ACC112 (cell line): Measurements from ENCODE around the gene MIEF2.

ENCODE experiments used
- H2AFZ ChIP-seq: fragments of 200-600 bp; sonication (generic); one replicate; pipeline ENCODE4 v1.6.0; 2017; ENCODE audit warnings: antibody characterized with exemption, low read length; ENCODE audit not compliant: unreplicated experiment
- H3K27ac ChIP-seq: fragments of 200-600 bp; sonication (generic); 2 replicates; pipeline ENCODE4 v1.5.1; 2014; ENCODE audit warnings: low read depth, mild to moderate bottlenecking, antibody characterized with exemption, low read length, moderate library complexity
- H3K27me3 ChIP-seq: fragments of 200-600 bp; sonication (generic); 2 replicates; pipeline ENCODE4 v1.6.1; 2014; ENCODE audit warnings: mild to moderate bottlenecking, antibody characterized with exemption, low read length, moderate library complexity, mixed read lengths; ENCODE audit not compliant: insufficient read depth
- H3K36me3 ChIP-seq: fragments of 200-600 bp; sonication (generic); 2 replicates; pipeline ENCODE4 v1.6.1; 2016; ENCODE audit warnings: mild to moderate bottlenecking, antibody characterized with exemption, low read length, moderate library complexity, mixed read lengths; ENCODE audit not compliant: insufficient read depth
- H3K4me1 ChIP-seq: fragments of 200-600 bp; sonication (generic); one replicate; pipeline ENCODE4 v1.6.1; 2016; ENCODE audit warnings: low read length, mixed read lengths; ENCODE audit not compliant: insufficient read depth, unreplicated experiment, control insufficient read depth
- H3K4me3 ChIP-seq: fragments of 200-600 bp; sonication (generic); 2 replicates; pipeline ENCODE4 v1.5.1; 2014; ENCODE audit warnings: mild to moderate bottlenecking, low read depth, low read length
- H3K79me2 ChIP-seq: fragments of 200-600 bp; sonication (generic); one replicate; pipeline ENCODE4 v1.6.0; 2016; ENCODE audit warnings: low read length; ENCODE audit not compliant: control insufficient read depth, unreplicated experiment, insufficient read depth

Gene MIEF2

DNA sequence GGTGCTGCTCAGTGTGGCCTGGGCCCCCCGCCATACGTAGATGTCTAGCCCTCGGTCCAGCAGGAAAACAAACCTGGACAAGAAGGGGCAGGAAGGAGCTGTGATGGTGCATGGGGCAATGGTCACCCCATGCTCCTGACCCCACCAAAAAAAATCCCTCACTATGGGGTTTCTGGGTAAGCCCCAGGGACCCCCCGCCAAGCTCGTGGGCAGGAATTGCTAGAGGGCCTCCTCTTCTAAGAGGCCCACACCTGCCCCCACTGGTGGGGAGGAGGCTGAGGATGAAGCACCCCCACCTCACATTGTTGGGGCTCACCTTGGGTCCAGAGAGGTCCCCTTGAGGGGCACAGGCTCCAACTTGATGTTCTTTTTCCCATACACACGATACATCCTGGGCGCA lies 11.7 kb upstream of the MIEF2 start:
- H3K36me3 ChIP-seq: peaks cover 46% of the 10 kb centered on the region; the same call in 1 of the 2 replicates
- no peaks in the 10 kb centered on the region for H3K79me2 ChIP-seq
- H3K27me3 ChIP-seq: no peaks in the 10 kb centered on the region

DNA sequence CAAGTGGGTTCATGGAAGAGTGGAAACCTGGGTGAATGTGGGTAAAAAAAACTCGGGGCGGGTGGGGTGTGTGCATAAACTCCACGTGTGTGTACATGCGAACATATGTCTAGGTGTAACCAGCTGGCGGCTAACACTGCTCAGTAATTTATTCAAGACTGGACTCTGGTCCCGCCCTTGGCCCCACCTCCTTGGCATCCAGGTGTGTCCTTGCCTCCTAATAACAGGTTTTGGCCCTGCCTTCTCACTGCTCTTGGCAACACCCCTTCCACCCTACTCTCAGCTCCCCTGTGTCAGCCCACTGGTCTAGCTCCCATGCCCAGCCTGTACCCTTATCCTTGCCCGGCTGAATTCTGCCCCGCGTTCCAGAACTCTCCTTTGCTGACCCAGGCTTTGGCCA lies 10.2 kb upstream of the MIEF2 start:
- Histone ChIP-seq H3K36me3 (peaks cover 59% of the 10 kb centered on the region; the same call in 1 of the 2 replicates), H2AFZ (no peak overlapping the region), H3K4me1 (no peaks in the 10 kb centered on the region), H3K4me3 (no peak overlapping the region), H3K27me3 (no peaks in the 10 kb centered on the region), H3K79me2 (peaks cover 6% of the 10 kb centered on the region), H3K27ac (no peak overlapping the region)

More for the DNA sequence above, 11.7 kb upstream of the MIEF2 start:
- H3K27ac ChIP-seq: no peak overlapping the region
- no peak overlapping the region for H3K4me3 ChIP-seq
- H2AFZ ChIP-seq: no peak overlapping the region
- H3K4me1 ChIP-seq: no peaks in the 10 kb centered on the region

DNA sequence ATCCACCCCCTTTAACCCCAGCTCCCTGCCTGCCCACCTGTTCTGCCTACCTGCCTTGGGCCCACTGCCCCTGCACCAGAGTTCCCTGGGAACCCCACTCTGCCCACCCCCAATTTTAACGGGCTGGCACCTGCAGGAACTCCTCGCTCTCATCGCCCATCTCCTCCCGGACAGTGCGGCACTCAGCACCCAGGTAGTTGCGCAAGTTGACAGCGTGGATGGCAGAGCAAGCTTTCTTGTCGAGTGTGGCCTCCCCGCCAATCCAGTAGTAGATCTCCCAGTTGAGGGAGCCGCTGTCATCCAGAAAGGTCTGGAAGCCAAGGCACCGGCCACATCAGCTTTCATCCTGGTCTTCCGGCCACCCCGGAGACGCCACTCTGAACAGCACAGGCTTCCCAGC lies 9.8 kb upstream of the MIEF2 start:
- H3K4me3 ChIP-seq: no peak overlapping the region
- H3K4me1 ChIP-seq: no peaks in the 10 kb centered on the region
- no peaks in the 10 kb centered on the region for H3K27me3 ChIP-seq
- H2AFZ ChIP-seq: no peak overlapping the region
- peaks cover 9% of the 10 kb centered on the region for H3K79me2 ChIP-seq
- H3K36me3 ChIP-seq: peaks cover 58% of the 10 kb centered on the region; the same call in 1 of the 2 replicates
- H3K27ac ChIP-seq: no peak overlapping the region

DNA sequence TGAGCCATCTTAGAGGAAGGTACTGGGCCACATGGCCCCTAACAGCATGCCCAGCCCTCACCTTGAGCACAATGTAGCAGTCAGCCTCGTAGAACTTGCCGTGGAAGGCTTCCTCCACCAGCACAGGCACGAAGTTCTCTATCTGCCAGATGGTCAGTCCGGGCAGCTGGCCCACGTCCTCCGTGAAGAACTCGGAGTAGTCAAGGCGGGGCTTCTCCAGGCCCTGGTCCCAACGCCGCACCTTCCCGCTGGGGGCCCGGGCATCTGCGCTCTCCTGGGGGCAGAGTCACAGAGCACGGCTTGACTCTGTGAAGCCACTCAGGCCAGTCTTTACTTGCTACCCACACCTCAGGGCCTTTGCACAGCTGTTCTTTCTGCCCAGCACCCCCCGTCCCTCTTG lies 9.3 kb upstream of the MIEF2 start:
- H3K4me1 ChIP-seq: no peaks in the 10 kb centered on the region
- no peak overlapping the region for H3K27ac ChIP-seq
- H3K79me2 ChIP-seq: peaks cover 14% of the 10 kb centered on the region
- H2AFZ ChIP-seq: no peak overlapping the region
- no peaks in the 10 kb centered on the region for H3K27me3 ChIP-seq
- peaks cover 55% of the 10 kb centered on the region; the same call in 1 of the 2 replicates for H3K36me3 ChIP-seq
- no peak overlapping the region for H3K4me3 ChIP-seq

DNA sequence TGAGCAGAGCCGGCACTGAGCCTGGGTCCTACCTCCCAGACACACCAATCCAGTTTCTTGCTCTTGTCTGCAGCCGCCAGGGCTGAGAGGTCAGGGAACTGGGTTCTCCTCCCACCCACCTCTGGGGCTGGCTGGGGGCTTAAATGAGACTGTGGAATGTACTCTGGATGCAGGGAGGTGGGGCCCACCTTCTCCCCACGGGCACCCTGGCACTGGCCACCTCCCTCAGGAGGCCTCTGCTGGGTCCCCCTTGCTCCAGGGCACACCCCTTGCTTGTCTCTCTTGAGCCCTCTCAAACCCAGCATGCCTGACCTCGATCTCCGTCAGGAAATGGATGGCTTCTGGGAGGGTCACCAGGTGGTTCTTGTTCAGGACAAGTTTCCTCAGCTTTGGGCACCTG lies 8.3 kb upstream of the MIEF2 start:
- Histone ChIP-seq H3K4me3 (no peak overlapping the region), H3K27ac (no peak overlapping the region), H3K4me1 (peaks cover 8% of the 10 kb centered on the region), H3K27me3 (no peaks in the 10 kb centered on the region), H3K79me2 (peaks cover 23% of the 10 kb centered on the region), H2AFZ (no peak overlapping the region), H3K36me3 (peaks cover 53% of the 10 kb centered on the region; the same call in 1 of the 2 replicates)

DNA sequence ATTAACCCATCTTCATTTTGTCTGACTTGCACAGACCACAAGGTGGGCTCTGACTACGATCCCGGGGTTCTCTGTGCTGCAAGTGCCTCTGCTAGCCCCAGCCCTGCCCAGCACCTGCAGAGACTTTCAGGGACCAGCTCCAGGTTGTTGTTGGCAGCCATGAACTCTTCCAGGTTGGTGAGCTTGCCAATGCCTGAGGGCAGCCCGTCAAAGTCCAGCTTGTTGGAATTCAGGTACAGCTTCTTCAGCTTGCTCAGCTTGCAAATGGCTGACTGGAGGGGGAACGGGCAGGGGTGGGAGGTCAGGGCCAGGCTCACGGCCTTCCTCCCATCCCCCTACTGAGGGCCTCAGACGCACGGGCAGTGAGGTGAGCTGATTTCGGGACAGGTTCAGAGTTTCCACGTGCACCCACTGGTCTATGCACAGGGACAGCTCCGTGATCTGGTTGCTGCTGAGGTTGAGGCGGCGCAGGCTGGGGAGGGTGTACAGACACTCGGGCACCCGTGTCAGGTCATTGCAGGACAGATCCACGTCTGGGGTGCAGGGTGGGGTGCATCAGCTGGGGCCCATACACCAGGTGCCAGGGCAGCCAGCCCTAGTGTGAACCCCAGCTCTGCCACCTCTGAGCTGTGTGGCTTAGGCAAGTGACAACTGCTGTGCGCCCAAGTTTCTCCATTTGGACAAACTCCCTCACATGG lies 7.1 kb upstream of the MIEF2 start:
- peaks cover 44% of the 10 kb centered on the region; the same call in 1 of the 2 replicates for H3K36me3 ChIP-seq
- no peak overlapping the region for H2AFZ ChIP-seq
- no peaks in the 10 kb centered on the region for H3K27me3 ChIP-seq
- peaks cover 13% of the 10 kb centered on the region for H3K4me1 ChIP-seq
- no peak overlapping the region for H3K4me3 ChIP-seq
- peaks cover 31% of the 10 kb centered on the region for H3K79me2 ChIP-seq
- no peak overlapping the region for H3K27ac ChIP-seq

DNA sequence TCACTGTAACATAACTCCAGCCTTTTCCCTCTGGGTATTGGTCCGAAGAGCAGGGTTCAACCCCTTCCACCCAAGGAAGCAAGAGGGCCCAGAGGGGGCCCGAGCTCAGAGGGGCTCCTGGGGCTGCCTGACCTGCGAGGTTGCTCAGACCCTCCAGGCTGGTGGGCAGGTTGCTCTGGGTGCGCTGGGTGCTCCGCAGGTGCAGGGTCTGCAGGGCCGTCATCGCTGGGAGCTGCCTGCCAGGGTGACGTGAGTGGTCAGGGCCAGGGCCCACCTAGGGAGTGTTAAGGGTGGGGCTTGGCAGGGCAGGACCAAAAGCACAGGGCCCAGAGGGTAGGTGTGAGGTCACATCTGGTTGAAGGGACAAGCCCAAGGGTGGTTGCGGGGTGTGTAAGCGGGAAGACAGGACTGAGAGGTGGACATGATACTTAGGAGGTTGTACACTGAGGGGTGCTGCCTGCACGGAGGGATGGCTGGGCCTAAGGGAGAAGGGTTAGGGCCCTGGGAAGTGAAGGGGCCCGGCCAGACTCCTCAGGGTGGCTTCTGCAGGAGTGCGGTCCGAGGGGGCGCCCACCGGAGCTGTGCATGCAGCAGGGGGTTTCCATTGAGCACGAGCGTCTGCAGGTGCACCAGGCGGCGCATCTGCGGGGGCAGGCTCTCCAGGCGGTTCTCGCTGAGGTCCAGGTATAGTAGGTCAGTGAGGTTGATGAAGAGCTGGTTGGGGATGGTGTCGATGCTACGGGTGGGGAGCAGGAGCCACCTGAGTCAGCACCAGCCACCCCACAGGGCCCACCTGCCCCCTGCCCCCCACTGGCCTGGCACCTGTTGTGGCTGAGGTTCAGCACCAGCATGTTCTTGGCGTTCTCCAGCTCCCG lies 6.3 kb upstream of the MIEF2 start:
- H3K4me3 ChIP-seq: no peak overlapping the region
- H3K27ac ChIP-seq: no peak overlapping the region
- H3K79me2 ChIP-seq: peaks cover 31% of the 10 kb centered on the region
- H3K27me3 ChIP-seq: no peaks in the 10 kb centered on the region
- H3K36me3 ChIP-seq: peaks cover 36% of the 10 kb centered on the region; the same call in 1 of the 2 replicates
- H3K4me1 ChIP-seq: peaks cover 16% of the 10 kb centered on the region
- H2AFZ ChIP-seq: no peak overlapping the region

DNA sequence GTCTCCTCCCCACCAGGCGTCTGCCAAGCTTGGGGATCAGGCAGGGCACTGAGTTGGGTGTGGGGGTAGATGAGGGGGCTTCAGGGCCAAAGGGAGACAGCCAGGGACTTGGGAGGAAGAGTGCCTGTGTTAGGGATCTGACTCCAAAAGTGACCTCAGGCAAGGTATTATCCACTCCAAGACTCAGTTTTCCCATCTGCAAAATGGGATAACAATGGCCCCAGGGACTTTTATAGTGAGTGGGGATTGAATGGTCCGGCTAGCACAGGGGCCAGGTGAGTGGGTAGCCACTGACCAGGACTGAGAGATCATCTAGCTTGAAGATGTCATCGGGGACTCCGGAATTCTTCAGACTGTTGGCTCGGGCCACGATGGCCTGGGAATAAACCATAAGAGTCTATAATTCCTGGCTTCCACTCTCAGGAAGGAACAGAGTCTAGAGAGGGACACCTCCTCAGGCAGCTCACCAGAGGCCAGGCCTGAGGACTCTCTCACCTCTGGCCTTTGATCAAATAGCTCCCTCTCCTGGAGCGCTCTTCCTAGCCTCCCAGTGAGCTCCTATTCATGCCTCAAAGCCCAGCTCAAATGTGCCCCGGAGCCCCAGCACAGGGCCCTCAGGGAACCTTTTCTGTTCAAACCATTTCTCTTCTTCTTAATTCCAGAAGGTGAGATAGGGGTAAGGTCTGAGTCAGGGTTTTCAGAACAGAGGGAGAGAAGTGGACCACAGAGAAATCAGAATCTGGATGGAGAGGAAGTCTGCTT lies 5.4 kb upstream of the MIEF2 start:
- Histone ChIP-seq H2AFZ (no peak overlapping the region), H3K4me3 (no peak overlapping the region), H3K27me3 (no peaks in the 10 kb centered on the region), H3K4me1 (peaks cover 20% of the 10 kb centered on the region), H3K79me2 (peaks cover 31% of the 10 kb centered on the region), H3K27ac (no peak overlapping the region), H3K36me3 (peaks cover 35% of the 10 kb centered on the region; the same call in 1 of the 2 replicates)

DNA sequence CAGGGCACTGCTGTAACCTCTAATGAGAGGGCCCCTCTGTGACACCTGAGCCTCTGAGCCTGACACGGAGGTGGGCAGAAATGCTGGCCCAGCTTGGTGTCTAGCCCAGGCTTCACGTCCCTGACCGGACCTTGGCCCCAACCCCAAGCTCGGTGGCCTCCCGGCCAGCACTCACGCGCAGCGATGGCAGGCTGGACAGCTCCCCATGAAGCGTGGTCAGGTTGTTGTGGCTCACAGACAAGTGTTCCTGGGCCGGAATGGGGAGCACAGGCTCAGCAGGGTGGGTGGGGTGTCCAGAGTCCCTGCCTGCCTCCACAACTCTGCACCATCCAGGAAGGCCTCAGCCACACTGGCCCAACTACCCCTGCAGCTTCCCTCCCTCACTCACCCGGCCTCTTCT lies 4.1 kb upstream of the MIEF2 start:
- Histone ChIP-seq H3K4me1 (peaks cover 22% of the 10 kb centered on the region), H2AFZ (no peak overlapping the region), H3K4me3 (peak overlapping the region; percentile 95; the same call in 1 of the 2 replicates), H3K36me3 (peaks cover 33% of the 10 kb centered on the region; the same call in 1 of the 2 replicates), H3K27me3 (no peaks in the 10 kb centered on the region), H3K79me2 (peaks cover 31% of the 10 kb centered on the region), H3K27ac (no peak overlapping the region)

DNA sequence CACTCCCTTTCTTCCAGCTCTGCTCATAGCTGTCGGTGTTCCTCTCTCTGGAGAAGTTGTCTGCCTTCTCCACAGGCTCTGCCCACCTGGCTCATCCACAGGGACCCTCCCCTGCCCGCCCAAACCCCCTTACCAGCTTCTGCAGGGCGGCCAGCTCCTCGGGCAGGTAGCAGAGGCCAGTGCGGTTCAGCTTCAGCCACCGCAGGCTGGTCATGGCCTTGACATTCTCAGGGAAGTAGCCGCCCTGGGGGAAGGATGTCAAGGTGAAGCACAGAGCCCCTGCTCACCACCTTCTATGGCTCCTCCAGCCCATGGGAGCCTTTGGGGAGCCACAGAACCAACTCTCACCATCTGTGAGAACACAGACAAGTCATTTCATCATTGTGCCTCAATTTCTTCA lies 3.7 kb upstream of the MIEF2 start:
- Histone ChIP-seq H3K36me3 (peaks cover 29% of the 10 kb centered on the region; the same call in 1 of the 2 replicates), H3K79me2 (peaks cover 35% of the 10 kb centered on the region), H3K4me1 (peaks cover 26% of the 10 kb centered on the region), H3K27me3 (no peaks in the 10 kb centered on the region), H2AFZ (no peak overlapping the region), H3K4me3 (peak overlapping the region; percentile 95), H3K27ac (no peak overlapping the region)
